ENCODE data around the gene FAM98B.

DNA sequence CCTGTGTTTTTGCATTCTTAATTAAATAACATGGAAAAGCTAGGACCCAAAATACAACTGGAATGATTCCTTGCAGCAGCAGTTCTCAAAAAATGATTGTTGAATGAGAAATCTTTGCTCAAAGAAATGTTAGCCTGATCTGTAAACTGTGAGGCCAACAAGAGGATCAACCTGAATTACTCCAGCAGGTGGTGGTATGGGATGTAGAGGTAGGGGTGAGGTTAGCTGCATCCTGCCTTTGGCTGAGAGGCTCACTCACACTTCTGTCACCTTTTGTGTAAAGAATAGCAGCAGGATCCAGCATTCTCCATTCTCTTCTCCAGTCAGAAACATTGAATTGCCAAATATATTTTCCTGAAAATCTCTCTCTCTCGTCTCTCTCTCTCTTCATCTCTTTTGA, 26.5 kb upstream of the FAM98B start:
- TF ChIP-seq, protein P1, sequence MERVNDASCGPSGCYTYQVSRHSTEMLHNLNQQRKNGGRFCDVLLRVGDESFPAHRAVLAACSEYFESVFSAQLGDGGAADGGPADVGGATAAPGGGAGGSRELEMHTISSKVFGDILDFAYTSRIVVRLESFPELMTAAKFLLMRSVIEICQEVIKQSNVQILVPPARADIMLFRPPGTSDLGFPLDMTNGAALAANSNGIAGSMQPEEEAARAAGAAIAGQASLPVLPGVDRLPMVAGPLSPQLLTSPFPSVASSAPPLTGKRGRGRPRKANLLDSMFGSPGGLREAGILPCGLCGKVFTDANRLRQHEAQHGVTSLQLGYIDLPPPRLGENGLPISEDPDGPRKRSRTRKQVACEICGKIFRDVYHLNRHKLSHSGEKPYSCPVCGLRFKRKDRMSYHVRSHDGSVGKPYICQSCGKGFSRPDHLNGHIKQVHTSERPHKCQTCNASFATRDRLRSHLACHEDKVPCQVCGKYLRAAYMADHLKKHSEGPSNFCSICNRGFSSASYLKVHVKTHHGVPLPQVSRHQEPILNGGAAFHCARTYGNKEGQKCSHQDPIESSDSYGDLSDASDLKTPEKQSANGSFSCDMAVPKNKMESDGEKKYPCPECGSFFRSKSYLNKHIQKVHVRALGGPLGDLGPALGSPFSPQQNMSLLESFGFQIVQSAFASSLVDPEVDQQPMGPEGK (CRISPR knock-in tag; IDR thresholded peaks at IDR 0.05; ENCODE audit: borderline replicate concordance): no peak
- TF ChIP-seq ISL1 (CRISPR knock-in tag; IDR thresholded peaks at IDR 0.05) (no peak), ARNTL (CRISPR knock-in tag; IDR thresholded peaks at IDR 0.05; ENCODE audit: borderline replicate concordance, low read depth) (no peak), GLIS3 (CRISPR knock-in tag; IDR thresholded peaks at IDR 0.05) (no peak), SNAI2 (CRISPR knock-in tag; IDR thresholded peaks at IDR 0.05) (no peak), ESRRG (CRISPR knock-in tag; IDR thresholded peaks at IDR 0.05) (no peak)
- TF ChIP-seq, protein P2, sequence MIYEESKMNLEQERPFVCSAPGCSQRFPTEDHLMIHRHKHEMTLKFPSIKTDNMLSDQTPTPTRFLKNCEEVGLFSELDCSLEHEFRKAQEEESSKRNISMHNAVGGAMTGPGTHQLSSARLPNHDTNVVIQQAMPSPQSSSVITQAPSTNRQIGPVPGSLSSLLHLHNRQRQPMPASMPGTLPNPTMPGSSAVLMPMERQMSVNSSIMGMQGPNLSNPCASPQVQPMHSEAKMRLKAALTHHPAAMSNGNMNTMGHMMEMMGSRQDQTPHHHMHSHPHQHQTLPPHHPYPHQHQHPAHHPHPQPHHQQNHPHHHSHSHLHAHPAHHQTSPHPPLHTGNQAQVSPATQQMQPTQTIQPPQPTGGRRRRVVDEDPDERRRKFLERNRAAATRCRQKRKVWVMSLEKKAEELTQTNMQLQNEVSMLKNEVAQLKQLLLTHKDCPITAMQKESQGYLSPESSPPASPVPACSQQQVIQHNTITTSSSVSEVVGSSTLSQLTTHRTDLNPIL (CRISPR knock-in tag; IDR thresholded peaks at IDR 0.05; ENCODE audit: low read depth): no peak
- TF ChIP-seq, protein P3, sequence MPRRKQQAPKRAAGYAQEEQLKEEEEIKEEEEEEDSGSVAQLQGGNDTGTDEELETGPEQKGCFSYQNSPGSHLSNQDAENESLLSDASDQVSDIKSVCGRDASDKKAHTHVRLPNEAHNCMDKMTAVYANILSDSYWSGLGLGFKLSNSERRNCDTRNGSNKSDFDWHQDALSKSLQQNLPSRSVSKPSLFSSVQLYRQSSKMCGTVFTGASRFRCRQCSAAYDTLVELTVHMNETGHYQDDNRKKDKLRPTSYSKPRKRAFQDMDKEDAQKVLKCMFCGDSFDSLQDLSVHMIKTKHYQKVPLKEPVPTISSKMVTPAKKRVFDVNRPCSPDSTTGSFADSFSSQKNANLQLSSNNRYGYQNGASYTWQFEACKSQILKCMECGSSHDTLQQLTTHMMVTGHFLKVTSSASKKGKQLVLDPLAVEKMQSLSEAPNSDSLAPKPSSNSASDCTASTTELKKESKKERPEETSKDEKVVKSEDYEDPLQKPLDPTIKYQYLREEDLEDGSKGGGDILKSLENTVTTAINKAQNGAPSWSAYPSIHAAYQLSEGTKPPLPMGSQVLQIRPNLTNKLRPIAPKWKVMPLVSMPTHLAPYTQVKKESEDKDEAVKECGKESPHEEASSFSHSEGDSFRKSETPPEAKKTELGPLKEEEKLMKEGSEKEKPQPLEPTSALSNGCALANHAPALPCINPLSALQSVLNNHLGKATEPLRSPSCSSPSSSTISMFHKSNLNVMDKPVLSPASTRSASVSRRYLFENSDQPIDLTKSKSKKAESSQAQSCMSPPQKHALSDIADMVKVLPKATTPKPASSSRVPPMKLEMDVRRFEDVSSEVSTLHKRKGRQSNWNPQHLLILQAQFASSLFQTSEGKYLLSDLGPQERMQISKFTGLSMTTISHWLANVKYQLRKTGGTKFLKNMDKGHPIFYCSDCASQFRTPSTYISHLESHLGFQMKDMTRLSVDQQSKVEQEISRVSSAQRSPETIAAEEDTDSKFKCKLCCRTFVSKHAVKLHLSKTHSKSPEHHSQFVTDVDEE (CRISPR knock-in tag; IDR thresholded peaks at IDR 0.05): no peak
